Right lung (tissue), 5 donors: ENCODE measurements around the gene PADI1. TPM values are rescaled to one million over a fixed set of nuclear protein-coding genes. Genes with fewer than 3 reads are reported as not detected.

Experiments
- DNase-seq, 2 donors: peaks; one replicate each; pipeline ENCODE4 v3.0.0-alpha.2; 2013
- polyA plus RNA-seq, 5 donors: library from polyadenylated mRNA; unstranded; fragments of 120-200 nt; gene quantifications; one replicate each; pipeline versions ENCODE4 v1.2.1 to v1.2.3, GENCODE V29; 2013; ENCODE audit warnings: inconsistent platforms in 1 of 5, low replicate concordance in 1 of 5; ENCODE audit not compliant: insufficient read length in 5 of 5, insufficient read depth in 1 of 5

Gene PADI1
- polyA plus RNA-seq, 5 donors, result 0.05 TPM; not detected in 4

GRCh38 chr1:17196496-17197185 is 8.3 kb upstream of the PADI1 start:
- DNase-seq, result no peak

DNA sequence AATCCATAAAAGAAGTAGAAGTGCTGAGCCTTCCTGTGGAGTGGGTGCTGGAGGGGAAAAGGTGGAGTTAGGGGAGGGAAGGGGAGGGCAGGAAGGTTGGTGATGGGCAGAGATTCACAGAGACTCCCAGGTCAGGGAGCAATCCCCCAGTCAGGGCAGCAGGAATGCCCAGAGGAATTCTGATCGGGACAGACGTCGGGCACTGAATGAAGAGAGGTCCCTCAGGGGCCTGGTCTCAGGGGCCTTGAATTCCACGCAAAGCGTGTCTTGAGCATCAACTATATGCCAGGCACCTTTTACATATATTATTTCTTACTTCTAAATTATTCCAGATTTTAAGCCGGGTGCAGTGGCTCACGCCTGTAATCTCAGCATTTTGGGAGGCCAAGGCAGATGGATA is 7.2 kb upstream of the PADI1 start:
- DNase-seq, result no peak

DNA sequence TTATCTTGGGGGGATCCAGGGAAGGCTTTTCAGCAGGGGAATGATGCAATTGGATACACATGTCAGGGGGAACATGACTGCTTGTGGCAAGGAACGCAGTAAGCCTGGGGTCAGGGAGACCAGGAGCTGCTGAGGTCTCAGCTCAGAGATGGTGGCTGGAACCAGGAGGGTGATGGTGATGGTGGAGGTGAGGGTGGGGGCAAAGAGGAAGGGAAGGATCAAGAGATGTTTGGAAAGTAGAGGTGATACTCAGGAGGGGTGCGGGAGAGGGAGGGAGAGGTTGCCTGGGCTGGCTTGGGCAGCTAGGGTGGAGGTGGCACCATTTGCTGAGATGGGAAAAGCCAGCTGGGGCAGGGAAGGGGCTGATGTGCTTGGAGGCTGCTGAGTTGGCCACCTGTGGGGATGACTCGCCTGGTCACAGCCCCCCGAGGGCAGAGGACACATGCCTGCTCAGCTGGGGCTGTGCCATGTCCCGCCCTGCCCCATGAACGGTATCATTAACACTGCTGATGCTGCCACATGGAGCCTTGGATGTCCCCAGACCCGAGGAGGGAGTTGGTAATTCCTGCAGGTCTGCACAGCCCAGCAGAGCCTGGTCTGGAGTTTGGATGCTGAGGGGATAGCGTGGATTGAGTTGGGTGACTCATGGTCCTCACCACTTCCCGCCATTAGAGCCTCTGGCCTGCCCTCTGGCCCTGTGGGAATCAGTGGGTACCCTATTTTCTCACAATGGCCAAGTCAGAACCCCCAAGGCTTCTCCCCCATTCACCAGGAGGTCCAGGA is 6.3 kb upstream of the PADI1 start:
- DNase-seq, result no peak

DNA sequence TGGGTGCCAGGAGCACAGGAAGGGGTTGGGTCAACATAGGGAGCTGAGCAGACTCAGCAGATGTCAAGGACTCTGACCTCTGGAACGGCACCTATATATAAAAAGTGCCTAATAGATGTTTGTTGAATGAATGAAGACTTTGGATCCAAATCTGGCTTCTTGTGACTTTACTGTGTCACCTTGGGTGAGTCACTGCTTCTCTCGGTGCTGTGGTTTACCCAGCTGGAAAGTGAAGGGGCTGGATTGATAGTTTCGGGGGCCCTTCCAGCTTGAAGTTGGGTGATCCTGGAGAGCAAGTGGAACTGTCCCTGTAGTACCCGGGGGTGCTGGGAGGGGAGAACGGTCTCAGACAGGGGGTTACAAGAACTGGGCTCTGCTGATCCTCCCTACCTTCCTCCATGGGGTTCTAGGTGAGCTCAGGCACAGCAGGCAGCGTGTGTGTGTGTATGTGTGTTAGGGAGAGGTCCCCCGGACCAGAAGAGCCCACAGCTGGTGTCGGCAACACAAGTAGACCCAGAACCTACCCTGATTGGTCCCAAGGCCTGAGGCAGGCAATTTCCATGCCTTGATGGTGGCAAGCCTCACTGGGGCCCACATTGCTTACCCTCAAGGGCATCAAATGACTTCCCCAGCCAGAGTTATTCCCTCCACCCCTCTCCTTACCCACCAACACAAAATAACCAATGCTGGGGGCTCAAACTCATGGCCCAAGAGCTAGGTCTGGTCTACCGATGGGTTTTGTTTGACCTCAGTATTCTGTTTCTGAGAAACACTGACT is 5.5 kb upstream of the PADI1 start:
- no peak for DNase-seq

GRCh38 chr1:17200246-17200645 is 4.7 kb upstream of the PADI1 start:
- no peak for DNase-seq

DNA sequence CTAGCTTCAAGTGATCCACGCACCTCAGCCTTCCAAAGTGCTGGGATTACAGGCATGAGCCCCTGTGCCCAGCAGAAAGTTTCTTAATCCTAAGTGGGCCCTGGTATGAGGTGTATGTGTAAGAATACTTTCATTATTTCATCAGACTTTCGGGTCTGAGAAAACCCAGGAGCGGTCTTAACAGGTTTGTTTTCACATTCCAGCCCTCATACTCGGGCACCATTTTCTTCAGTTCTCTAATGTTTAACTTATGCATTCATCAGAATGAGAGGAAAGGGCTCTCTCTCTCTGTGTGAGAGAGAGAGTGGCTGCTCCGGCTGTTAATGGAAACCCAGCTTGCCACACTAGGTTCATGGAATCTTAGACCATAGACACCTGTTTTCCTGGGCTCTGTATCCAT is 4.2 kb upstream of the PADI1 start:
- peak in 1 of 2 donors; percentile 44 for DNase-seq

DNA sequence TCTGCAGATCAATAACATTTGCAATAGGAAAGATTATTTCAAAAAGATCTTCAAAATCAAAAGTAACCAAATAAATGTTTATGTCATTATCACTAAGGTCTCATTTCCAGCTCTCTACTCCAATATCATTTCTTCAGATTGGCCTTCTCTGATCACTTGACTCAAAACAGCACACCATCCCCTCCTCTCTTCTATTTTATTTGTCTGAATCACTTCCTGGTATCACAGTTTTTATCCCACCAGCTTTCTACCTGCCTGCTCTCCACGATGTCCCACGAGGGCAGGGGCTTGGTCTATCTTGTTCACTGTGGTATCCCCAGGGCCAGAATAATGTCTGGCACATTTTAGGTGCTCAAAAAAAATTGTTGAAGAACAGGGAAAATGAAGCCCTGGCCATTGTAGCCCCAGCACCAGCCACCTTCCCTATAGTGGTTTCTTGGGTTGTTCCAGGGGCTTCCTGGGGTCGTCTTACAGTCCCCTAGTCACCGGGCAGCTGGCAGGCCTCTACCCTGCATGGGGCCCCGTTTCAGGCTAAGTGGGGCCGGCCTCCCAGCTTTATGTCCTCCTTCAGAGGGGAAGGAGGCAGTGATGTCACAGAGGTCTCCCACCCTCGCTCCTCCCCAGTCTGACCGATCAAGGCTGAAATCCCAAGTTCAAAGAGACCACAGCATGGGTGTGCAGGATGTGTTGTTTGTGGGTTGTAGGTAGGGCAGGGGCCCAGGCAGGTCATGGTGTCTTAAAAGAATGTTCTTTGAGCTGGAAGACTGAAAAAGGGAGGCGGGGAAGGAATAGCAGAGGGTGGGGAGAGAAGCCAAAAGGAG is 3.5 kb upstream of the PADI1 start:
- DNase-seq, result no peak

GRCh38 chr1:17205652-17206051 is 724 bp downstream of the PADI1 start:
- no peak for DNase-seq

DNA sequence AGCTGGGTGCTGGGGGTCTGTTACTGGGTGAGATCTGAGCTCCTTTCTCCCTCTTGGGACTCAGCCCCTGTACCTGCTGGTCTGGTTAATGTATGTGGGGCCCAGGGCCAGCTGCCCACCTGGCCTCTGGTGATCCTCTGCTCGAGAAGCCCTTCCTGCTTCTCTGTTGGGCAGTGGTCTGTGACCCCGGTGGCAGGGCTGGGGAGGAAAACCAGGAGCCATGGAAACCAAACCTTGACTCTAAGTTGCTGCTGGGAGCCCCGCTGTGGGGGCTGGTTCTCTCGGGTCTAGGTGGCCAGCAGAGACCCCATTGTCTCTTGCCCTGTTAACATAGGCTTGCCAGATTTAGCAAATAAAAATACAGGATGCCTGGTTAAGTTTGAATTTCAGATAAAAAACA is 1.3 kb downstream of the PADI1 start:
- DNase-seq, result no peak

DNA sequence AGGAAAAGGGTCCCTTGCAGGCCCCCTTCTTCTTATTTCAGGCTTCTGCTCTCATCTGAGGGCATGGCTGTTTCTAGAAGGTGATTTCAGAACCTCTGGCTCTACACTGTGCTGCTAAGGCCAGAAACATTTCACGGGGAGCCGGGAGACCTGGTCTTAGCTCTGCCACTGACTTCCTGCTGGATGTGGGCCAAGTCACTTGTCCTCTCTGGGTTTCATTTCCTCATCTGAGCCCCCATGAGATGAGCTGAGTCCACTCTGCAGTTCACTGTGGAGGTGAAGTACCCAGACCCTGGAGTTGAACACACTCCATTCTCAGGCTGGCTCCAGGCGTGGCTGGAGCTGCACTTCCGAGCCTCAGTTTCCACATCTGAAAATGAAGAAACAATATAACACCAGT is 2.1 kb downstream of the PADI1 start:
- DNase-seq, result peak in 1 of 2 donors; percentile 28

DNA sequence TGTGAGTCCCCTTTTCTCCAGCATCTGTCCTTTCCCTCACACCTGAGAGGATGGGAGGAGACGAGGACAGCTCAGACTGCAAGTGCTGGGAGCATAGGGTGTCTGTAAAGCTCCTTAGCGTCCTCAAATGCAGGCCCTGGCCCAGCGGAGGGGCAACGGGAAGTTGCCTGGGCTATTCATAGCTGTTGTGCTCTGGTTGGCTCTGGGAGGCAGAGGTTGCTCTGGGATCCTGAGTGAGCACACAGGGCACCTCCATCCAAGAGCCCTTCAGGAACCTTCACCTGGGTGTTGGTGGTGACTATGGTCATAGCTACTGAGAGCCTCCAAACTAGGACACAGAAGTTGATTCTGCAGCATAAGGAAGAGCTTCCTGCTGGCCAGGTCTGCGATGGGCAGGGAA is 2.6 kb downstream of the PADI1 start:
- DNase-seq, result no peak

- no peak for DNase-seq
Measured at GRCh38 chr1:17207966-17208418, 3.1 kb downstream of the PADI1 start.

GRCh38 chr1:17208546-17208945 is 3.6 kb downstream of the PADI1 start:
- DNase-seq, result no peak

DNA sequence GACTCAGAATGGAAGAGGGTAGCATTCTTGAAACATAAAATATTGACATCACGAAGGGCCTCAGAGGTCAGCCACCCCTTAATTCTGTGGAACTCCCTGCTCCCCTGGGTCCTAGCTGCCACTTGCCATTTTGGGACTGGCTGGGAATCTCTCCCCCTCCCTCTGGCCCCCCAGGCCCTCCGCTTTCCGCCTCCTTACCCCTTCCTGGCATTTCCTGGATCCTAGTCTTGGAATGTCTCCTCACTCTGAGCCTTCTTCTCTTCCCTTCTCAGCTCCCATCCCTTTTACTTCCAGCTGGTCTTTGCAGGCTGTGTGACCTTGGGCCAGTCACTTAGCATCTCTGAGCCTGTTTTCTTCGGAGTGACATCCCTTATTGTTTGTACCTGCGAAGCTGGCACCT is 4.5 kb downstream of the PADI1 start:
- no peak for DNase-seq

GRCh38 chr1:17210176-17210575 is 5.2 kb downstream of the PADI1 start:
- no peak for DNase-seq

GRCh38 chr1:17211377-17211776 is 6.4 kb downstream of the PADI1 start:
- DNase-seq, result no peak

DNA sequence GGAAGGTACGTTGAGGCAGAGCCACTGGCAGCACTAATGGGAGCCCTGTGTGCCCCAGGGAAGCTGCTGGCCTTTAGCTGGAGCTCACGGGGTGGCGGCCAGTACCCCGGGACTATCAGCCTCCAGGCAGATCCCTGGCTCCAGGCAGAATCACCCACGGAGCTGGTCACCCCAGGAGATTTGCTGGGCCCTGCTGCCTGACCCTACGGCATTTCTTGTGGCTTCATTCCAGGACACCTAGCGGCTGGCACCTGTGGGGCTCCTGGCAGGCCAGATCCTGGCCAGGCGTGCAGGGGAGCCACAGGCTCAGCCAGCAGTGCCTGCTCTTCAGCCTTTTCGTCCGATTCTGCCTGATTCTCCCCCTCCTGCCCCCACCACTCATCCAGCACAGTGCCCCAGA is 7.1 kb downstream of the PADI1 start:
- DNase-seq, result no peak

GRCh38 chr1:17212487-17213121 is 7.7 kb downstream of the PADI1 start:
- peak; percentile 41 to 52 for DNase-seq

DNA sequence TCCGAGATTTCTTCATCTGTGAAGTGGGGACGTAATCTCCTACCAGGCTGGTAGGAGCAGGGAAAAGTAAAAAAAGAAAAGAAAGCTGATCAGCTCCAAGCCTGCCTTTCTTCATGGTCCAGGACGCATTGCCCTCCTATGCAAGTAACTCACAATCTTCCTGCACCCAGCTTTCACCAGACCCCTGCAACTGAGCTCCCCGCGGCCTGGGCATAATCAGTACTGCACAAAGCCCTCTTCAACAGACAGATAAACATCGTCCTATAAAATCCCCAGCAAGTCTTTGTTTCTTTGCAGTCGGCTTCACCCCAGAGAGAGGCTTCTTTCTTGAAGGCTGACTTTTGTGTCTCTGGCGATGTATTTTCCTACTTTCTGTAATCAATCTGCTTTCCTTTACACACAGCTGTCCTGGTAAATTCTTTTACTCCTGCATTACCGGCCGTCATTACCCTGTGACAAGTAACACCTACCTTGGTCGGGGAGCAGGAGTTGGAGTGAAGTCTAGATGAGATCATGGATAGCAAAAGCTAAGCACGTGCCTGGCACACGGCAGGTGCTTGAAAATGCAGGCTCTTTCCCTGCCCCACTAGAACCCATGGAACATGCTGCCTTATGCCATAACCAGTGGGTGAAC is 8.3 kb downstream of the PADI1 start:
- DNase-seq, result no peak

DNA sequence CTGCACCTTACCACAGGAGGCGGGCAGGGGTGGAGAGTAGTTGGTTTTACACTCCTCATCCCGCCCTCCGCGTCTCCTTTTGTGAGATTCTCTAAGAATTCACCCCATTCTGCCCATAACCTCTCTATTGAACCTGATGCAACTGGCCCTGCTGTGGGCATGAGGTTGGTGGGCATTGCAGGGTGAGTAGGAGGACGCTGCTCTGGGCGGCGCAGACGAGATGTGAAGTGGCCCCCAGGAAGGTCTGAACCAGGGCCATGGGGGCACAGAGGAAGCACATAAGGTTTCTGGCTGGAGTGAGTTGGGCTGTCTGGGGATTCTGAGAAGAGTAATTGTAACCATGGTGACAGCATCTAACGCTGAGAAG is 8.8 kb downstream of the PADI1 start:
- no peak for DNase-seq
